H1 (cell line): Measurements from ENCODE around the gene CLVS2. TPM values are rescaled to one million over a fixed set of nuclear protein-coding genes. Genes with fewer than 3 reads are reported as not detected.

ENCODE experiments used
- CTCF ChIA-PET: fragments of 300-600 bp; sonication (Branson Sonifier 250); formaldehyde crosslinking; loops from one replicate; lab custom pipeline; 2021; ENCODE audit not compliant: partially characterized antibody; lab: Charles Lee
- POLR2A ChIA-PET: fragments of 300-600 bp; sonication (Branson Sonifier 250); formaldehyde crosslinking; loops from one replicate; lab custom pipeline; 2021; ENCODE audit warnings: inconsistent platforms; ENCODE audit not compliant: partially characterized antibody; lab: Charles Lee
- DNase-seq, 2 experiments: peaks; one replicate each; pipeline versions ENCODE4 v3.0.0 to v3.0.0-alpha.2; 2010 to 2022; ENCODE audit warnings: low spot score in 2 of 2, low read depth in 1 of 2, mixed read lengths in 1 of 2
- FAIRE-seq: peaks from 2 replicates; lab custom pipeline; 2011; peaks lifted over from hg19 to GRCh38; lab: Jason Lieb, UNC
- H2AFZ ChIP-seq: 2 replicates; pipeline ENCODE4 v1.8.1; 2012; ENCODE audit warnings: low read length, inconsistent platforms
- H2AK5ac ChIP-seq: 2 replicates; pipeline ENCODE4 v1.6.1; 2013; ENCODE audit warnings: low read depth, low read length
- H2BK120ac ChIP-seq: replicated peaks from 2 replicates; pipeline ENCODE3; 2013; ENCODE audit warnings: low read depth, low read length, inconsistent platforms
- H2BK12ac ChIP-seq: 2 replicates; pipeline ENCODE4 v1.6.1; 2013; ENCODE audit warnings: low read depth, low read length
- H2BK15ac ChIP-seq: 2 replicates; pipeline ENCODE4 v1.6.1; 2013; ENCODE audit warnings: low read length
- H2BK20ac ChIP-seq: 2 replicates; pipeline ENCODE4 v1.6.1; 2013; ENCODE audit warnings: low read length
- H2BK5ac ChIP-seq: 2 replicates; pipeline ENCODE4 v1.6.1; 2013; ENCODE audit warnings: low read depth, low read length
- H3K14ac ChIP-seq: 2 replicates; pipeline ENCODE4 v1.6.1; 2013; ENCODE audit warnings: inconsistent platforms; ENCODE audit not compliant: insufficient read length
- H3K18ac ChIP-seq: 2 replicates; pipeline ENCODE4 v1.6.1; 2013; ENCODE audit warnings: low read length; ENCODE audit errors: extremely low read depth
- H3K23ac ChIP-seq: 2 replicates; pipeline ENCODE4 v1.6.1; 2013; ENCODE audit warnings: inconsistent platforms; ENCODE audit not compliant: insufficient read length
- H3K23me2 ChIP-seq: 2 replicates; pipeline ENCODE4 v1.6.1; 2013; ENCODE audit warnings: low read depth, low read length
- H3K27ac ChIP-seq: 2 replicates; pipeline ENCODE4 v1.6.1; 2011; ENCODE audit warnings: low read depth, low read length, inconsistent platforms
- H3K27me3 ChIP-seq, 4 experiments: replicated peaks in 1 of 4; 1 replicate in 1 of 4; 2 replicates in 3 of 4; pipeline versions ENCODE4 v1.6.1 to v1.8.1; 2011 to 2013; ENCODE audit warnings: low read length in 3 of 4, mild to moderate bottlenecking in 3 of 4, inconsistent platforms in 2 of 4, mixed read lengths in 2 of 4, moderate library complexity in 1 of 4; ENCODE audit not compliant: control insufficient read depth in 3 of 4, insufficient read depth in 3 of 4; ENCODE audit errors: extremely low read depth in 1 of 4
- H3K36me3 ChIP-seq, 4 experiments: 2 replicates each; pipeline versions ENCODE4 v1.6.1 to v1.8.1; 2011 to 2013; ENCODE audit warnings: mild to moderate bottlenecking in 4 of 4, low read length in 3 of 4, moderate library complexity in 2 of 4, control low read depth in 1 of 4, inconsistent platforms in 1 of 4; ENCODE audit not compliant: insufficient read depth in 4 of 4, control insufficient read depth in 2 of 4
- H3K4ac ChIP-seq: replicated peaks from 2 replicates; pipeline ENCODE3; 2013; ENCODE audit warnings: low read length, low read depth, mixed read lengths, inconsistent platforms; ENCODE audit not compliant: insufficient read length
- H3K4me1 ChIP-seq, 4 experiments: replicated peaks in 1 of 4; 1 replicate in 1 of 4; 2 replicates in 3 of 4; pipeline versions ENCODE4 v1.6.1 to v1.8.1; 2011 to 2013; ENCODE audit warnings: low read length in 3 of 4, inconsistent platforms in 2 of 4, mixed read lengths in 1 of 4; ENCODE audit not compliant: insufficient read depth in 4 of 4, control insufficient read depth in 3 of 4
- H3K4me2 ChIP-seq, 2 experiments: 2 replicates each; pipeline versions ENCODE4 v1.6.1 to v1.8.1; 2011 to 2013; ENCODE audit warnings: low read depth in 2 of 2, low read length in 2 of 2, control low read depth in 1 of 2, inconsistent platforms in 1 of 2, mild to moderate bottlenecking in 1 of 2; ENCODE audit not compliant: insufficient read depth in 1 of 2
- H3K4me3 ChIP-seq, 4 experiments: fragments of 200-600, 300-600 bp in 1 of 4; sonication (generic), shearing (Covaris generic), sonication (Bioruptor Twin) in 1 of 4; 2 replicates each; pipeline versions ENCODE4 v1.5.1 to v1.8.1; 2011 to 2016; ENCODE audit warnings: low read length in 4 of 4, low read depth in 3 of 4, control low read depth in 2 of 4, inconsistent platforms in 2 of 4, mild to moderate bottlenecking in 2 of 4, mixed read lengths in 1 of 4, moderate library complexity in 1 of 4; ENCODE audit not compliant: insufficient read depth in 2 of 4; ENCODE audit errors: extremely low read depth in 1 of 4
- H3K56ac ChIP-seq: replicated peaks from 2 replicates; pipeline ENCODE3; 2013; ENCODE audit warnings: low read depth, mild to moderate bottlenecking, mixed read lengths, low read length, inconsistent platforms; ENCODE audit not compliant: insufficient read length
- H3K79me1 ChIP-seq: 2 replicates; pipeline ENCODE4 v1.6.1; 2013; ENCODE audit warnings: low read depth, low read length, control low read depth
- H3K79me2 ChIP-seq, 2 experiments: 2 replicates each; pipeline versions ENCODE4 v1.6.1 to v1.8.1; 2012 to 2013; ENCODE audit warnings: low read length in 2 of 2, mild to moderate bottlenecking in 2 of 2, inconsistent platforms in 1 of 2; ENCODE audit not compliant: insufficient read depth in 2 of 2, control insufficient read depth in 1 of 2
- H3K9ac ChIP-seq, 4 experiments: replicated peaks in 1 of 4; 1 replicate in 1 of 4; 2 replicates in 3 of 4; pipeline versions ENCODE4 v1.6.1 to v1.8.1; 2011 to 2013; ENCODE audit warnings: low read depth in 3 of 4, low read length in 3 of 4, control low read depth in 2 of 4, mild to moderate bottlenecking in 2 of 4, moderate library complexity in 2 of 4, inconsistent platforms in 1 of 4; ENCODE audit errors: extremely low read depth in 1 of 4
- H3K9me3 ChIP-seq, 2 experiments: 2 replicates each; pipeline versions ENCODE4 v1.6.1 to v1.8.1; 2012 to 2013; ENCODE audit warnings: mild to moderate bottlenecking in 2 of 2, moderate library complexity in 2 of 2, control low read depth in 1 of 2, inconsistent platforms in 1 of 2, low read depth in 1 of 2, low read length in 1 of 2, mixed read lengths in 1 of 2; ENCODE audit not compliant: insufficient read depth in 2 of 2
- H4K20me1 ChIP-seq, 2 experiments: replicated peaks in 1 of 2; 2 replicates each; pipeline versions ENCODE3 to v1.8.1; 2011 to 2013; ENCODE audit warnings: inconsistent platforms in 2 of 2, low read length in 2 of 2, mild to moderate bottlenecking in 1 of 2; ENCODE audit not compliant: insufficient read depth in 2 of 2, control insufficient read depth in 1 of 2
- H4K5ac ChIP-seq: 2 replicates; pipeline ENCODE4 v1.6.1; 2013; ENCODE audit warnings: low read length, low read depth, mixed read lengths, inconsistent platforms; ENCODE audit not compliant: insufficient read length
- H4K8ac ChIP-seq: 2 replicates; pipeline ENCODE4 v1.8.0; 2013; ENCODE audit warnings: mild to moderate bottlenecking, moderate library complexity, low read length, inconsistent platforms; ENCODE audit not compliant: insufficient read depth; ENCODE audit errors: extremely low read depth
- H4K91ac ChIP-seq: replicated peaks from 2 replicates; pipeline ENCODE3; 2013; ENCODE audit warnings: low read length, mixed read lengths, inconsistent platforms; ENCODE audit not compliant: insufficient read length
- EZH2 ChIP-seq: fragments of 200-600 bp; sonication (generic); IDR thresholded peaks from 2 replicates; pipeline ENCODE4 v1.7.1; 2012; ENCODE audit warnings: low read depth, mild to moderate bottlenecking, moderate library complexity, low read length, inconsistent platforms; ENCODE audit not compliant: severe bottlenecking
- TAF1 ChIP-seq: IDR thresholded peaks from 2 replicates; pipeline ENCODE4 v1.6.1; 2011; ENCODE audit warnings: mild to moderate bottlenecking, low read depth, low read length
- WGBS, 2 experiments: shearing (Covaris generic) in 1 of 2; methylation state at CpG; one replicate each; pipeline versions ENCODE4 v1.1.6 to v1.1.7; 2013 to 2015; ENCODE audit warnings: low lambda C conversion rate in 2 of 2, mixed read lengths in 2 of 2, inconsistent platforms in 1 of 2, low coverage in 1 of 2, missing lambda C conversion rate in 1 of 2; ENCODE audit not compliant: insufficient replicate concordance in 2 of 2, insufficient coverage in 1 of 2, insufficient read length in 1 of 2; ENCODE audit errors: extremely low coverage in 1 of 2, missing lambda C conversion rate in 1 of 2; 5-methylcytosine and 5-hydroxymethylcytosine counted together
- polyA plus RNA-seq, 7 experiments: library from polyadenylated mRNA; depleted of rRNA in 3 of 7; stranded (reverse) in 5 of 7; unstranded in 2 of 7; fragments of >200 nt in 5 of 7; fragments of 200-250 nt in 2 of 7; gene quantifications; 1 replicate in 5 of 7; 2 replicates in 1 of 7; 4 replicates in 1 of 7; pipeline versions ENCODE4 v1.2.1 to v1.2.3, GENCODE V29; 2011 to 2013; ENCODE audit warnings: missing spikeins in 2 of 7, mixed read lengths in 2 of 7
- total RNA-seq: library from RNA; stranded (reverse); fragmentation: NEBNext Ultra II Directional; extraction: Animal tissue kit (Norgen Biotek cat#: 25700); gene quantifications from 2 replicates; pipeline ENCODE4 v1.2.1, GENCODE V29; 2021
- TF ChIP-seq, protein P1 (sequence below): IDR thresholded peaks from 2 replicates; pipeline ENCODE4 v1.6.1; 2012; ENCODE audit warnings: low read length, inconsistent platforms

CLVS2 gene
- total and polyA plus RNA-seq, 2 of the 8 experiments (the other 6 are each of a cell fraction or from before 2014, with no cell fraction given) = 0.30 to 0.73 TPM

DNA sequence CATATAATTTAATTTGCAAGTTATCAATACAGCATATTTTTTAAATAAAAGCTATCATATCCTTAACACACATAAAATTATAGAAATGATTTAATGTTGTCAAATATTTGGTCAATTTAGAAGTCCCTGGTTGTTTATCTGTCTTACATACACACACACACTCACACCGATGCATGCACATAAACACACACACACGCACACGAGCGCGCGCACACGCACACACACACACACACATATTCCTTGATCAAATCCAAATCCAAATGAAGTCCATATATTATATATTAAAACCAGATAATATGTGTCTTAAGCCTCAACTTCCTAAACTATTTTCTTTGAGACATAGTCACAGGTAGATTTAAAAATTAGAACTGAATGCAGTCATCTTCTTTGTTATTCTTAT is 120.3 kb downstream of the CLVS2 start:
- no peak overlapping the region for H2BK12ac ChIP-seq
- H3K4me1 ChIP-seq = no peaks in the 10 kb centered on the region
- POLR2A ChIA-PET = no interaction called here
- no peak overlapping the region for H3K4ac ChIP-seq
- TF ChIP-seq EZH2 = no peak
- TF ChIP-seq, protein P1, sequence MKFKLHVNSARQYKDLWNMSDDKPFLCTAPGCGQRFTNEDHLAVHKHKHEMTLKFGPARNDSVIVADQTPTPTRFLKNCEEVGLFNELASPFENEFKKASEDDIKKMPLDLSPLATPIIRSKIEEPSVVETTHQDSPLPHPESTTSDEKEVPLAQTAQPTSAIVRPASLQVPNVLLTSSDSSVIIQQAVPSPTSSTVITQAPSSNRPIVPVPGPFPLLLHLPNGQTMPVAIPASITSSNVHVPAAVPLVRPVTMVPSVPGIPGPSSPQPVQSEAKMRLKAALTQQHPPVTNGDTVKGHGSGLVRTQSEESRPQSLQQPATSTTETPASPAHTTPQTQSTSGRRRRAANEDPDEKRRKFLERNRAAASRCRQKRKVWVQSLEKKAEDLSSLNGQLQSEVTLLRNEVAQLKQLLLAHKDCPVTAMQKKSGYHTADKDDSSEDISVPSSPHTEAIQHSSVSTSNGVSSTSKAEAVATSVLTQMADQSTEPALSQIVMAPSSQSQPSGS = no peak
- TF ChIP-seq TAF1 = no peak
- TF ChIP-seq, all 59 proteins: peak for 0
- H3K56ac ChIP-seq = no peak overlapping the region
- H3K23me2 ChIP-seq = no peaks in the 10 kb centered on the region
- no peak overlapping the region for H3K4me3 ChIP-seq
- CTCF ChIA-PET = no interaction called here
- no peak overlapping the region for H3K23ac ChIP-seq
- 0 out of 4 replicates have a peak, but pooled peaks cover 0 to 3% of the 10 kb centered on the region in 2 experiments for H3K9me3 ChIP-seq
- no peak overlapping the region for H3K4me2 ChIP-seq
- no peaks in the 10 kb centered on the region for H3K36me3 ChIP-seq
- WGBS, 2 experiments = 97% methylated on average over 7 of the region's 7 CpGs; no CpG with 5 or more reads in 1 of the 2 experiments
- H3K27me3 ChIP-seq = no peaks in the 10 kb centered on the region
- no peaks in the 10 kb centered on the region for H4K20me1 ChIP-seq
- no peak overlapping the region for H3K9ac ChIP-seq
- no peak overlapping the region for H4K91ac ChIP-seq
- no peak overlapping the region for H2BK5ac ChIP-seq
- H2BK15ac ChIP-seq = no peak overlapping the region
- no peak overlapping the region for H4K8ac ChIP-seq
- no peak overlapping the region for H4K5ac ChIP-seq
- H3K79me1 ChIP-seq = no peaks in the 10 kb centered on the region
- H3K18ac ChIP-seq = no peak overlapping the region
- H2AFZ ChIP-seq = no peak overlapping the region
- H3K27ac ChIP-seq = no peak overlapping the region
- no peak overlapping the region for H3K14ac ChIP-seq
- DNase-seq (no peak), FAIRE-seq (no peak)
- H3K79me2 ChIP-seq = no peaks in the 10 kb centered on the region
- H2BK120ac ChIP-seq = no peak overlapping the region
- no peak overlapping the region for H2AK5ac ChIP-seq
- H2BK20ac ChIP-seq = no peak overlapping the region
